Measurements from ENCODE around the gene PTPN12. TPM values are rescaled to one million over a fixed set of nuclear protein-coding genes. Genes with fewer than 3 reads are reported as not detected.

Gene PTPN12
- total and polyA plus RNA-seq, 2 experiments from 2014 or later = 21.7 to 25.6 TPM

GRCh38 chr7:77536017-77536412 is 1.1 kb upstream of the PTPN12 start:
- H3K27me3 ChIP-seq (replicated peaks; ENCODE audit: insufficient read depth) = no peaks in the 10 kb centered on the region
- in situ Hi-C loops (cut with MboI) = no loop called here
- H3K4me3 ChIP-seq = peak overlapping the region; percentile 76
- no peaks in the 10 kb centered on the region for H3K9me3 ChIP-seq (ENCODE audit: low read depth)
- H3K9me2 ChIP-seq (ENCODE audit: insufficient read depth) = no peaks in the 10 kb centered on the region
- no peak for DNase-seq
- H3K79me2 ChIP-seq (ENCODE audit: insufficient read depth) = peaks cover 46% of the 10 kb centered on the region
- H3F3A ChIP-seq (ENCODE audit: insufficient read depth) = peaks cover 22% of the 10 kb centered on the region; the same call in 1 of the 2 replicates
- 34 to 35% methylated on average over 9 of the region's 9 CpGs for WGBS, 2 experiments (ENCODE audit: low coverage in 1 of 2, low lambda C conversion rate in 2 of 2, missing lambda C conversion rate in 2 of 2)
- H4K20me1 ChIP-seq (ENCODE audit: insufficient read depth) = peaks cover 2% of the 10 kb centered on the region; the same call in 1 of the 2 replicates
- no peak for TF ChIP-seq EZH2phosphoT487 (IDR thresholded peaks at IDR 0.05; ENCODE audit: insufficient read depth, low read depth)
- H3K4me2 ChIP-seq (ENCODE audit: unreplicated experiment) = peak overlapping the region; percentile 87
- H3K36me3 ChIP-seq (ENCODE audit: low read depth) = no peaks in the 10 kb centered on the region
- H3K27ac ChIP-seq = peak overlapping the region; percentile 78
- H2AFZ ChIP-seq = peak overlapping the region; percentile 85
- peaks cover 15% of the 10 kb centered on the region for H3K4me1 ChIP-seq (ENCODE audit: insufficient read depth)
- peak overlapping the region; percentile 82 for H3K9ac ChIP-seq

- Histone ChIP-seq H3K27me3 (replicated peaks; ENCODE audit: insufficient read depth) (no peaks in the 10 kb centered on the region), H3K9ac (peak overlapping the region; percentile 96)
- WGBS, 2 experiments (ENCODE audit: low coverage in 1 of 2, low lambda C conversion rate in 2 of 2, missing lambda C conversion rate in 2 of 2) = 1% methylated on average over 31 to 55 of the region's 58 CpGs
These were observed 521 bp upstream of the PTPN12 start for GRCh38 chr7:77536413-77537135.

GRCh38 chr7:77537778-77538280 is 734 bp downstream of the PTPN12 start:
- H2AFZ ChIP-seq = peak overlapping the region; percentile 74
- H3K9me3 ChIP-seq (ENCODE audit: low read depth) = no peaks in the 10 kb centered on the region
- peak overlapping the region; percentile 89 for H3K27ac ChIP-seq
- in situ Hi-C loops (cut with MboI) = no loop called here
- no peaks in the 10 kb centered on the region for H3K9me2 ChIP-seq (ENCODE audit: insufficient read depth)
- TF ChIP-seq EZH2 (IDR thresholded peaks at IDR 0.05; ENCODE audit: insufficient read depth, poor library complexity, severe bottlenecking) = no peak
- no peak for TF ChIP-seq EZH2phosphoT487 (IDR thresholded peaks at IDR 0.05; ENCODE audit: insufficient read depth, low read depth)
- 0% methylated on average over 32 to 40 of the region's 43 CpGs for WGBS, 2 experiments (ENCODE audit: low coverage in 1 of 2, low lambda C conversion rate in 2 of 2, missing lambda C conversion rate in 2 of 2)
- peak; percentile 56 for DNase-seq
- peak overlapping the region; percentile 92 for H3K4me3 ChIP-seq
- H3K9ac ChIP-seq = peak overlapping the region; percentile 96
- no peaks in the 10 kb centered on the region for H3K36me3 ChIP-seq (ENCODE audit: low read depth)
- H3F3A ChIP-seq (ENCODE audit: insufficient read depth) = peaks cover 40% of the 10 kb centered on the region
- H3K79me2 ChIP-seq (ENCODE audit: insufficient read depth) = peaks cover 64% of the 10 kb centered on the region
- peak overlapping the region; percentile 91 for H3K4me2 ChIP-seq (ENCODE audit: unreplicated experiment)
- H3K27me3 ChIP-seq (replicated peaks; ENCODE audit: insufficient read depth) = no peaks in the 10 kb centered on the region
- H3K4me1 ChIP-seq (ENCODE audit: insufficient read depth) = peaks cover 34% of the 10 kb centered on the region
- peaks cover 15% of the 10 kb centered on the region for H4K20me1 ChIP-seq (ENCODE audit: insufficient read depth)

More at GRCh38 chr7:77536413-77537135, 521 bp upstream of the PTPN12 start:
- H3K27ac ChIP-seq = peak overlapping the region; percentile 89
- peaks cover 21% of the 10 kb centered on the region for H3K4me1 ChIP-seq (ENCODE audit: insufficient read depth)
- TF ChIP-seq EZH2 (IDR thresholded peaks at IDR 0.05; ENCODE audit: insufficient read depth, poor library complexity, severe bottlenecking) = no peak
- TF ChIP-seq EZH2phosphoT487 (IDR thresholded peaks at IDR 0.05; ENCODE audit: insufficient read depth, low read depth) = no peak
- H3K9me3 ChIP-seq (ENCODE audit: low read depth) = no peaks in the 10 kb centered on the region
- no peaks in the 10 kb centered on the region for H3K36me3 ChIP-seq (ENCODE audit: low read depth)
- in situ Hi-C loops (cut with MboI) = no loop called here
- peak overlapping the region; percentile 76 for H3K4me3 ChIP-seq
- peak; percentile 99 for DNase-seq
- H4K20me1 ChIP-seq (ENCODE audit: insufficient read depth) = peaks cover 6% of the 10 kb centered on the region
- peaks cover 51% of the 10 kb centered on the region for H3K79me2 ChIP-seq (ENCODE audit: insufficient read depth)
- H2AFZ ChIP-seq = peak overlapping the region; percentile 85
- H3K9me2 ChIP-seq (ENCODE audit: insufficient read depth) = no peaks in the 10 kb centered on the region
- H3F3A ChIP-seq (ENCODE audit: insufficient read depth) = peaks cover 28% of the 10 kb centered on the region
- H3K4me2 ChIP-seq (ENCODE audit: unreplicated experiment) = peak overlapping the region; percentile 87

GRCh38 chr7:77538281-77539212 is 1.5 kb downstream of the PTPN12 start:
- Histone ChIP-seq H3K27me3 (replicated peaks; ENCODE audit: insufficient read depth) (no peaks in the 10 kb centered on the region), H3K4me2 (ENCODE audit: unreplicated experiment) (peak overlapping the region; percentile 91), H3K4me3 (peak overlapping the region; percentile 92), H4K20me1 (ENCODE audit: insufficient read depth) (peaks cover 18% of the 10 kb centered on the region), H2AFZ (peak overlapping the region; percentile 74), H3K27ac (peak overlapping the region; percentile 89), H3K79me2 (ENCODE audit: insufficient read depth) (peaks cover 71% of the 10 kb centered on the region), H3F3A (ENCODE audit: insufficient read depth) (peaks cover 46% of the 10 kb centered on the region), H3K9ac (peak overlapping the region; percentile 96), H3K4me1 (ENCODE audit: insufficient read depth) (peaks cover 41% of the 10 kb centered on the region), H3K36me3 (ENCODE audit: low read depth) (no peaks in the 10 kb centered on the region), H3K9me2 (ENCODE audit: insufficient read depth) (no peaks in the 10 kb centered on the region), H3K9me3 (ENCODE audit: low read depth) (no peaks in the 10 kb centered on the region)
- 1% methylated on average over 20 to 30 of the region's 30 CpGs for WGBS, 2 experiments (ENCODE audit: low coverage in 1 of 2, low lambda C conversion rate in 2 of 2, missing lambda C conversion rate in 2 of 2)
- peak; percentile 97 for DNase-seq
- no peak for TF ChIP-seq EZH2phosphoT487 (IDR thresholded peaks at IDR 0.05; ENCODE audit: insufficient read depth, low read depth)
- no peak for TF ChIP-seq EZH2 (IDR thresholded peaks at IDR 0.05; ENCODE audit: insufficient read depth, poor library complexity, severe bottlenecking)
- in situ Hi-C loops (cut with MboI) = no loop called here

All from GM23248 (cell line).